SK-N-SH (cell line): Measurements from ENCODE around the gene SLC35F4. TPM values are rescaled to one million over a fixed set of nuclear protein-coding genes. Genes with fewer than 3 reads are reported as not detected.

Source experiments
- CTCF ChIA-PET: fragments of 300-600, 350-600 bp; formaldehyde crosslinking; extraction: SDS; loops from one replicate; lab custom pipeline; 2021; lab: Yijun Ruan, JAX
- POLR2A ChIA-PET: fragments of 350-600 bp; sonication (Branson Sonifier 250); formaldehyde crosslinking; extraction: SDS; loops from one replicate; lab custom pipeline; 2020; ENCODE audit warnings: antibody characterized with exemption, inconsistent platforms; lab: Yijun Ruan, JAX
- DNase-seq: peaks from one replicate; pipeline ENCODE4 v3.0.0; 2012
- H2AFZ ChIP-seq: fragments of 200-600 bp; sonication (generic); 2 replicates; pipeline ENCODE4 v1.8.1; 2016; ENCODE audit warnings: antibody characterized with exemption, mild to moderate bottlenecking, low read depth
- H3F3A ChIP-seq: fragments of 200-600 bp; sonication (generic); replicated peaks from 2 replicates; pipeline ENCODE3; 2016; ENCODE audit warnings: antibody characterized with exemption, mild to moderate bottlenecking; ENCODE audit not compliant: insufficient read depth
- H3K27ac ChIP-seq, 2 experiments: fragments of 200-500 bp in 1 of 2; fragments of 200-600 bp in 1 of 2; sonication (Bioruptor generic) in 1 of 2; sonication (generic), shearing (Covaris generic) in 1 of 2; 2 replicates each; pipeline versions ENCODE4 v1.5.1 to v1.6.1; 2014 to 2016; ENCODE audit warnings: low read depth in 2 of 2, inconsistent platforms in 1 of 2, low read length in 1 of 2, mild to moderate bottlenecking in 1 of 2, mixed read lengths in 1 of 2
- H3K27me3 ChIP-seq: fragments of 200-600 bp; sonication (generic), shearing (Covaris generic); 2 replicates; pipeline ENCODE4 v1.6.1; 2016; ENCODE audit warnings: mixed run types; ENCODE audit not compliant: insufficient read depth
- H3K36me3 ChIP-seq, 2 experiments: fragments of 200-500 bp in 1 of 2; fragments of 200-600 bp in 1 of 2; sonication (Bioruptor generic) in 1 of 2; sonication (generic) in 1 of 2; replicated peaks in 1 of 2; 2 replicates each; pipeline versions ENCODE3 to v1.5.1; 2014 to 2016; ENCODE audit warnings: low read length in 1 of 2, mild to moderate bottlenecking in 1 of 2; ENCODE audit not compliant: insufficient read depth in 2 of 2, control insufficient read depth in 1 of 2
- H3K4me1 ChIP-seq, 2 experiments: fragments of 200-500 bp in 1 of 2; fragments of 200-600 bp in 1 of 2; sonication (Bioruptor generic) in 1 of 2; sonication (generic), shearing (Covaris generic) in 1 of 2; 2 replicates each; pipeline versions ENCODE4 v1.5.1 to v1.6.1; 2014 to 2016; ENCODE audit warnings: low read depth in 1 of 2, low read length in 1 of 2, mixed run types in 1 of 2; ENCODE audit not compliant: insufficient read depth in 2 of 2, control insufficient read depth in 1 of 2
- H3K4me2 ChIP-seq: fragments of 200-600 bp; sonication (generic), shearing (Covaris generic); 2 replicates; pipeline ENCODE4 v1.6.1; 2017; ENCODE audit warnings: mixed run types
- H3K4me3 ChIP-seq, 2 experiments: fragments of 200-500 bp in 1 of 2; fragments of 200-600 bp in 1 of 2; sonication (Bioruptor generic) in 1 of 2; sonication (generic), shearing (Covaris generic) in 1 of 2; 2 replicates each; pipeline versions ENCODE4 v1.5.1 to v1.8.1; 2014 to 2016; ENCODE audit warnings: low read depth in 2 of 2, inconsistent platforms in 1 of 2, low read length in 1 of 2, mild to moderate bottlenecking in 1 of 2, mixed read lengths in 1 of 2, moderate library complexity in 1 of 2
- H3K79me2 ChIP-seq: fragments of 200-600 bp; sonication (generic); 2 replicates; pipeline ENCODE4 v1.8.1; 2017; ENCODE audit warnings: mild to moderate bottlenecking; ENCODE audit not compliant: insufficient read depth
- H3K9ac ChIP-seq: fragments of 200-600 bp; sonication (generic); 2 replicates; pipeline ENCODE4 v1.6.1; 2017; ENCODE audit warnings: mixed run types
- H3K9me2 ChIP-seq: fragments of 200-600 bp; sonication (generic); 2 replicates; pipeline ENCODE4 v1.6.1; 2017; ENCODE audit warnings: mixed run types
- H3K9me3 ChIP-seq: fragments of 200-600 bp; sonication (generic); 2 replicates; pipeline ENCODE4 v1.6.1; 2017; ENCODE audit warnings: mixed run types, mild to moderate bottlenecking, moderate library complexity
- H4K20me1 ChIP-seq: fragments of 200-600 bp; sonication (generic); 2 replicates; pipeline ENCODE4 v1.6.1; 2017; ENCODE audit warnings: mild to moderate bottlenecking, mixed run types; ENCODE audit not compliant: insufficient read depth
- CHD2 ChIP-seq: fragments of 150-350 bp; IDR thresholded peaks from 2 replicates; pipeline ENCODE4 v1.6.1; 2018; ENCODE audit warnings: low read length; ENCODE audit not compliant: partially characterized antibody
- EZH2phosphoT487 ChIP-seq: fragments of 200-600 bp; sonication (generic); IDR thresholded peaks from 2 replicates; pipeline ENCODE4 v1.6.1; 2017; ENCODE audit warnings: low read depth, mixed run types, mild to moderate bottlenecking, antibody characterized with exemption, moderate library complexity, borderline replicate concordance
- FOSL2 ChIP-seq: IDR thresholded peaks from 2 replicates; pipeline ENCODE4 v1.4.0; 2012; ENCODE audit warnings: low read depth, mild to moderate bottlenecking, moderate library complexity, borderline replicate concordance
- FOXJ3 ChIP-seq: sonication (generic); formaldehyde crosslinking; IDR thresholded peaks from 2 replicates; pipeline ENCODE4 v1.5.1; 2020; ENCODE audit warnings: mild to moderate bottlenecking, missing genetic modification reagents
- FOXM1 ChIP-seq: IDR thresholded peaks from 2 replicates; pipeline ENCODE4 v1.4.0; 2012; ENCODE audit warnings: low read depth, mild to moderate bottlenecking
- GATA2 ChIP-seq: sonication (generic); formaldehyde crosslinking; IDR thresholded peaks from 2 replicates; pipeline ENCODE4 v1.5.0; 2020; ENCODE audit warnings: mild to moderate bottlenecking, missing genetic modification reagents
- MEF2A ChIP-seq: IDR thresholded peaks from 2 replicates; pipeline ENCODE4 v1.4.0; 2012; ENCODE audit warnings: low read depth, borderline replicate concordance
- MXI1 ChIP-seq: IDR thresholded peaks from 2 replicates; pipeline ENCODE4 v1.6.1; 2012; ENCODE audit warnings: mild to moderate bottlenecking, low read depth, low read length, improper control_type of control experiment
- POLR2AphosphoS5 ChIP-seq: IDR thresholded peaks from 2 replicates; pipeline ENCODE4 v1.6.1; 2012; ENCODE audit warnings: low read depth, low read length
- RAD21 ChIP-seq: IDR thresholded peaks from 2 replicates; pipeline ENCODE4 v1.6.1; 2012; ENCODE audit warnings: mild to moderate bottlenecking, low read length
- RCOR1 ChIP-seq: fragments of 150-350 bp; IDR thresholded peaks from 2 replicates; pipeline ENCODE4 v1.6.1; 2017; ENCODE audit warnings: antibody characterized with exemption, low read length
- TAF1 ChIP-seq: IDR thresholded peaks from 2 replicates; pipeline ENCODE4 v1.6.1; 2012; ENCODE audit warnings: low read depth, mild to moderate bottlenecking, low read length, moderate library complexity, borderline replicate concordance
- TCF12 ChIP-seq: IDR thresholded peaks from 2 replicates; pipeline ENCODE4 v1.4.0; 2012
- YY1 ChIP-seq: IDR thresholded peaks from 2 replicates; pipeline ENCODE4 v1.4.0; 2012; ENCODE audit warnings: low read depth, mild to moderate bottlenecking
- WGBS: methylation state at CpG from one replicate; pipeline ENCODE4 v1.1.6; 2017; ENCODE audit warnings: low lambda C conversion rate; 5-methylcytosine and 5-hydroxymethylcytosine counted together
- polyA plus RNA-seq, 3 experiments: library from polyadenylated mRNA; depleted of rRNA; stranded (reverse); fragments of >200 nt; gene quantifications; 2 replicates each; pipeline ENCODE4 v1.2.3, GENCODE V29; 2012
- TF ChIP-seq, protein P1 (sequence below): IDR thresholded peaks from 2 replicates; pipeline ENCODE4 v1.6.1; 2012; ENCODE audit warnings: mild to moderate bottlenecking, low read depth, low read length, moderate library complexity
- TF ChIP-seq, protein P2 (sequence below): fragments of 150-350 bp; IDR thresholded peaks from 2 replicates; pipeline ENCODE4 v1.6.1; 2016; ENCODE audit warnings: mild to moderate bottlenecking, low read depth, low read length
- TF ChIP-seq, protein P3 (sequence below): fragments of 150-350 bp; IDR thresholded peaks from 2 replicates; pipeline ENCODE4 v1.6.1; 2017; ENCODE audit warnings: antibody characterized with exemption, low read length, low read depth, borderline replicate concordance
- TF ChIP-seq, protein P4 (sequence below): IDR thresholded peaks from 2 replicates; pipeline ENCODE4 v1.4.0; 2012; ENCODE audit warnings: low read depth, borderline replicate concordance
- TF ChIP-seq, protein P5 (sequence below): fragments of 200-600 bp; sonication (generic); IDR thresholded peaks from 2 replicates; pipeline ENCODE4 v1.6.1; 2017; ENCODE audit warnings: antibody characterized with exemption, mild to moderate bottlenecking, moderate library complexity
- TF ChIP-seq, protein P6 (sequence below): IDR thresholded peaks from 2 replicates; pipeline ENCODE4 v1.4.0; 2012; ENCODE audit warnings: low read depth
- TF ChIP-seq, protein P7 (sequence below): IDR thresholded peaks from 2 replicates; pipeline ENCODE4 v1.4.0; 2012; ENCODE audit warnings: low read depth, borderline replicate concordance

The SLC35F4 gene
- polyA plus RNA-seq, 1 of the 3 experiments (the other 2 are of a cell fraction) = not detected

DNA sequence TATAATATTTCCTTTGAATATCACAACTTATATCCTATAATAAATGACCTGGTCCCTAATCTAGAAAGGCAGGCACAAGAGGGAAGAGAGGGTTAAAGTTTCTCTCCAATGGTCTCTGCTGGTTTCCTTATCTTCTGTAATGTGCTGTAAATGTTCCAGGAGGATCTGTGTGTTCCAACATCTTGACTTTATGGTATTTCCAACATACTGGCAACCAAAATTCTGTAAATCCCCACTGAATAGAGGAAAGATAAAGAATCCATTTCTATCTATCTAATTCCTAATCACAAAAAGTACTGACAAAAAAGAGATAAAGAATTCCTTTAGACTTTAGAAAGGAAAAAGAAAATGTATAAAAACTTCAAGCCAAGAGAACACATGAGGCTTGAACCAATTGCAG is 225.9 kb downstream of the SLC35F4 start (continued):
- TF ChIP-seq, protein P1, sequence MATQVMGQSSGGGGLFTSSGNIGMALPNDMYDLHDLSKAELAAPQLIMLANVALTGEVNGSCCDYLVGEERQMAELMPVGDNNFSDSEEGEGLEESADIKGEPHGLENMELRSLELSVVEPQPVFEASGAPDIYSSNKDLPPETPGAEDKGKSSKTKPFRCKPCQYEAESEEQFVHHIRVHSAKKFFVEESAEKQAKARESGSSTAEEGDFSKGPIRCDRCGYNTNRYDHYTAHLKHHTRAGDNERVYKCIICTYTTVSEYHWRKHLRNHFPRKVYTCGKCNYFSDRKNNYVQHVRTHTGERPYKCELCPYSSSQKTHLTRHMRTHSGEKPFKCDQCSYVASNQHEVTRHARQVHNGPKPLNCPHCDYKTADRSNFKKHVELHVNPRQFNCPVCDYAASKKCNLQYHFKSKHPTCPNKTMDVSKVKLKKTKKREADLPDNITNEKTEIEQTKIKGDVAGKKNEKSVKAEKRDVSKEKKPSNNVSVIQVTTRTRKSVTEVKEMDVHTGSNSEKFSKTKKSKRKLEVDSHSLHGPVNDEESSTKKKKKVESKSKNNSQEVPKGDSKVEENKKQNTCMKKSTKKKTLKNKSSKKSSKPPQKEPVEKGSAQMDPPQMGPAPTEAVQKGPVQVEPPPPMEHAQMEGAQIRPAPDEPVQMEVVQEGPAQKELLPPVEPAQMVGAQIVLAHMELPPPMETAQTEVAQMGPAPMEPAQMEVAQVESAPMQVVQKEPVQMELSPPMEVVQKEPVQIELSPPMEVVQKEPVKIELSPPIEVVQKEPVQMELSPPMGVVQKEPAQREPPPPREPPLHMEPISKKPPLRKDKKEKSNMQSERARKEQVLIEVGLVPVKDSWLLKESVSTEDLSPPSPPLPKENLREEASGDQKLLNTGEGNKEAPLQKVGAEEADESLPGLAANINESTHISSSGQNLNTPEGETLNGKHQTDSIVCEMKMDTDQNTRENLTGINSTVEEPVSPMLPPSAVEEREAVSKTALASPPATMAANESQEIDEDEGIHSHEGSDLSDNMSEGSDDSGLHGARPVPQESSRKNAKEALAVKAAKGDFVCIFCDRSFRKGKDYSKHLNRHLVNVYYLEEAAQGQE = no peak
- no peak for TF ChIP-seq FOSL2

DNA sequence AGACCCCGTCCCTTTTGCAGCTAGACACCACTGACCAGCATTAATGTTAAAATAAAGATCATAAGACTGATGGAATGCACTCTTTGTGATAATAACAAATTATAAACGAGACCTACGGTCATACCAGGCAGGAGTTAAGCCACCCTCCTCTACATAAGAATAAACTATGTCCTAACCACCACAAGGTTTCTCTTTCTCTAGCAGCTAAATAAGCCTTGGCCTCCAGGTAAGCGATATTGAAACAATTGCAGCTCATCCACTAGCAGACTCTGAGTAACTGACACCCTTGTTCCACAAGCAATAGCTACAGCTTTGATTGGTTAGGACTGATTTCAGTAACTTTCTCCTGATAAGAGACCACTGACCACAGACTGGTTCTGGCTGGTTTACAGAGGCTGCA is 228.0 kb downstream of the SLC35F4 start:
- H3K4me3 ChIP-seq = no peak overlapping the region
- TF ChIP-seq CHD2 (no peak), RCOR1 (no peak), POLR2AphosphoS5 (no peak), MXI1 (no peak), FOXJ3 (CRISPR knock-in tag) (no peak), FOXM1 (no peak), RAD21 (no peak), GATA2 (CRISPR knock-in tag) (no peak), EZH2phosphoT487 (no peak), TCF12 (no peak), MEF2A (no peak), YY1 (no peak), TAF1 (no peak)
- TF ChIP-seq, protein P2, sequence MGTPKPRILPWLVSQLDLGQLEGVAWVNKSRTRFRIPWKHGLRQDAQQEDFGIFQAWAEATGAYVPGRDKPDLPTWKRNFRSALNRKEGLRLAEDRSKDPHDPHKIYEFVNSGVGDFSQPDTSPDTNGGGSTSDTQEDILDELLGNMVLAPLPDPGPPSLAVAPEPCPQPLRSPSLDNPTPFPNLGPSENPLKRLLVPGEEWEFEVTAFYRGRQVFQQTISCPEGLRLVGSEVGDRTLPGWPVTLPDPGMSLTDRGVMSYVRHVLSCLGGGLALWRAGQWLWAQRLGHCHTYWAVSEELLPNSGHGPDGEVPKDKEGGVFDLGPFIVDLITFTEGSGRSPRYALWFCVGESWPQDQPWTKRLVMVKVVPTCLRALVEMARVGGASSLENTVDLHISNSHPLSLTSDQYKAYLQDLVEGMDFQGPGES = no peak
- TF ChIP-seq, protein P3, sequence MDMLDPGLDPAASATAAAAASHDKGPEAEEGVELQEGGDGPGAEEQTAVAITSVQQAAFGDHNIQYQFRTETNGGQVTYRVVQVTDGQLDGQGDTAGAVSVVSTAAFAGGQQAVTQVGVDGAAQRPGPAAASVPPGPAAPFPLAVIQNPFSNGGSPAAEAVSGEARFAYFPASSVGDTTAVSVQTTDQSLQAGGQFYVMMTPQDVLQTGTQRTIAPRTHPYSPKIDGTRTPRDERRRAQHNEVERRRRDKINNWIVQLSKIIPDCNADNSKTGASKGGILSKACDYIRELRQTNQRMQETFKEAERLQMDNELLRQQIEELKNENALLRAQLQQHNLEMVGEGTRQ = no peak
- TF ChIP-seq, protein P4, sequence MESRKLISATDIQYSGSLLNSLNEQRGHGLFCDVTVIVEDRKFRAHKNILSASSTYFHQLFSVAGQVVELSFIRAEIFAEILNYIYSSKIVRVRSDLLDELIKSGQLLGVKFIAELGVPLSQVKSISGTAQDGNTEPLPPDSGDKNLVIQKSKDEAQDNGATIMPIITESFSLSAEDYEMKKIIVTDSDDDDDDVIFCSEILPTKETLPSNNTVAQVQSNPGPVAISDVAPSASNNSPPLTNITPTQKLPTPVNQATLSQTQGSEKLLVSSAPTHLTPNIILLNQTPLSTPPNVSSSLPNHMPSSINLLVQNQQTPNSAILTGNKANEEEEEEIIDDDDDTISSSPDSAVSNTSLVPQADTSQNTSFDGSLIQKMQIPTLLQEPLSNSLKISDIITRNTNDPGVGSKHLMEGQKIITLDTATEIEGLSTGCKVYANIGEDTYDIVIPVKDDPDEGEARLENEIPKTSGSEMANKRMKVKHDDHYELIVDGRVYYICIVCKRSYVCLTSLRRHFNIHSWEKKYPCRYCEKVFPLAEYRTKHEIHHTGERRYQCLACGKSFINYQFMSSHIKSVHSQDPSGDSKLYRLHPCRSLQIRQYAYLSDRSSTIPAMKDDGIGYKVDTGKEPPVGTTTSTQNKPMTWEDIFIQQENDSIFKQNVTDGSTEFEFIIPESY = no peak
- TF ChIP-seq, protein P5, sequence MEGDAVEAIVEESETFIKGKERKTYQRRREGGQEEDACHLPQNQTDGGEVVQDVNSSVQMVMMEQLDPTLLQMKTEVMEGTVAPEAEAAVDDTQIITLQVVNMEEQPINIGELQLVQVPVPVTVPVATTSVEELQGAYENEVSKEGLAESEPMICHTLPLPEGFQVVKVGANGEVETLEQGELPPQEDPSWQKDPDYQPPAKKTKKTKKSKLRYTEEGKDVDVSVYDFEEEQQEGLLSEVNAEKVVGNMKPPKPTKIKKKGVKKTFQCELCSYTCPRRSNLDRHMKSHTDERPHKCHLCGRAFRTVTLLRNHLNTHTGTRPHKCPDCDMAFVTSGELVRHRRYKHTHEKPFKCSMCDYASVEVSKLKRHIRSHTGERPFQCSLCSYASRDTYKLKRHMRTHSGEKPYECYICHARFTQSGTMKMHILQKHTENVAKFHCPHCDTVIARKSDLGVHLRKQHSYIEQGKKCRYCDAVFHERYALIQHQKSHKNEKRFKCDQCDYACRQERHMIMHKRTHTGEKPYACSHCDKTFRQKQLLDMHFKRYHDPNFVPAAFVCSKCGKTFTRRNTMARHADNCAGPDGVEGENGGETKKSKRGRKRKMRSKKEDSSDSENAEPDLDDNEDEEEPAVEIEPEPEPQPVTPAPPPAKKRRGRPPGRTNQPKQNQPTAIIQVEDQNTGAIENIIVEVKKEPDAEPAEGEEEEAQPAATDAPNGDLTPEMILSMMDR = no peak
- TF ChIP-seq, protein P6, sequence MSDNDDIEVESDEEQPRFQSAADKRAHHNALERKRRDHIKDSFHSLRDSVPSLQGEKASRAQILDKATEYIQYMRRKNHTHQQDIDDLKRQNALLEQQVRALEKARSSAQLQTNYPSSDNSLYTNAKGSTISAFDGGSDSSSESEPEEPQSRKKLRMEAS = no peak
- TF ChIP-seq, protein P7, sequence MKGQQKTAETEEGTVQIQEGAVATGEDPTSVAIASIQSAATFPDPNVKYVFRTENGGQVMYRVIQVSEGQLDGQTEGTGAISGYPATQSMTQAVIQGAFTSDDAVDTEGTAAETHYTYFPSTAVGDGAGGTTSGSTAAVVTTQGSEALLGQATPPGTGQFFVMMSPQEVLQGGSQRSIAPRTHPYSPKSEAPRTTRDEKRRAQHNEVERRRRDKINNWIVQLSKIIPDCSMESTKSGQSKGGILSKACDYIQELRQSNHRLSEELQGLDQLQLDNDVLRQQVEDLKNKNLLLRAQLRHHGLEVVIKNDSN = no peak
- no peaks in the 10 kb centered on the region for H3K79me2 ChIP-seq
- no peaks in the 10 kb centered on the region for H3K27me3 ChIP-seq
- no peaks in the 10 kb centered on the region for H3K36me3 ChIP-seq
- no peaks in the 10 kb centered on the region for H3K4me1 ChIP-seq
- no peak for DNase-seq
- no peak overlapping the region for H3K4me2 ChIP-seq
- no peaks in the 10 kb centered on the region for H3K9me2 ChIP-seq
- no peaks in the 10 kb centered on the region for H3F3A ChIP-seq
- H3K9me3 ChIP-seq = no peaks in the 10 kb centered on the region
- H3K27ac ChIP-seq = no peak overlapping the region
- WGBS = 2% methylated on average over 4 of the region's 4 CpGs
- H2AFZ ChIP-seq = no peak overlapping the region
- ChIA-PET CTCF (no interaction called here), POLR2A (no interaction called here)
- H4K20me1 ChIP-seq = no peaks in the 10 kb centered on the region
- no peak overlapping the region for H3K9ac ChIP-seq
